GM18861 (cell line): ENCODE data around the gene PNMA6E.

ENCODE experiments used
- ATAC-seq: cut with Tn5 transposase; IDR thresholded peaks from one replicate; pipeline ENCODE4 v1.9.1; 2021; ENCODE audit not compliant: unreplicated experiment

The PNMA6E gene

GRCh38 chrX:153438532-153438931, 37.4 kb upstream of the PNMA6E start:
- ATAC-seq = no peak

- ATAC-seq = no peak
Observed at GRCh38 chrX:153435845-153436244, 34.7 kb upstream of the PNMA6E start.

DNA sequence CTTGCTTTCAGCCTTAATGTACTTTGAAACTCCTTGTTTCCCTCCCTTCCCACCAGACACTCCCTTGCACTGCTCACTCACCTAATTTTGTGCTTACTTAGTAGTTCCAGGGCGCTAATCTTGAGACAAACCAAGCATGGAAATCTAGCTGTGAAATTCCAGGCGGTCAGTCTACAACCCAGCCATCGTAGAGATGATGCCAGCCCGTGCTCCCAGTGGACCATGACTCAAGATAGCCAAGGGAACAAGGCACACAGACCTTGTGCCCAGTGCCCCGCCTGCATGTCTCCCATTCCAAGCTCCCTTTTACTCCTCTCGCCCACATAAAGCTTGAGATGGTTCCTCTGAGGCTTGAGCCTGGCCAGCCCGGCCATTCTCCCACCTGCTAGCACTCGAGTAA, 33.7 kb upstream of the PNMA6E start:
- ATAC-seq = no peak

DNA sequence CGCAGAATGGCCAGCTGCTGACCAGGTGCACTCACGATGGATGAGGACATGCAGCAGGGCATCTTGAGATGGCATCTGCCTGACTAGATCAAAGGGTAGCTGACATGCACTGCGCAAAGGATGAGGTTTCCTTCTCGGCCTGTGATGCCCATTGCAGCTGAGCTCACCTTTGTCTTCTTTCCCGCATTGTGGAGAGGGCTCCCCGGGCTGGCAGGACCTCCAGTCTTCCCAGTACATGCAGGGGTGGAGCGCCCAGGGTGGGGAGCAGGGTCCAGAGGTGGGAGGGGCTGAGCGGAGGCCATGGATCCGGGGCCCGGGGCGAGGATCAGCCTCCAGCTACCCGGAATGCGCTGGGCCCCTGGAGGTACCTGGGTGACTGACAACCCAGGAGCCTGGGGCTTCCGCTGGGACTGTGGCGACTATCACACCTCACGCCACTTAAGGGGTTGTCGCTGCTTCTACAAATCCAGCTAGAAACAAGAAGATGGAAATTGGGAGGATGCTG, 32.7 kb upstream of the PNMA6E start:
- no peak for ATAC-seq

DNA sequence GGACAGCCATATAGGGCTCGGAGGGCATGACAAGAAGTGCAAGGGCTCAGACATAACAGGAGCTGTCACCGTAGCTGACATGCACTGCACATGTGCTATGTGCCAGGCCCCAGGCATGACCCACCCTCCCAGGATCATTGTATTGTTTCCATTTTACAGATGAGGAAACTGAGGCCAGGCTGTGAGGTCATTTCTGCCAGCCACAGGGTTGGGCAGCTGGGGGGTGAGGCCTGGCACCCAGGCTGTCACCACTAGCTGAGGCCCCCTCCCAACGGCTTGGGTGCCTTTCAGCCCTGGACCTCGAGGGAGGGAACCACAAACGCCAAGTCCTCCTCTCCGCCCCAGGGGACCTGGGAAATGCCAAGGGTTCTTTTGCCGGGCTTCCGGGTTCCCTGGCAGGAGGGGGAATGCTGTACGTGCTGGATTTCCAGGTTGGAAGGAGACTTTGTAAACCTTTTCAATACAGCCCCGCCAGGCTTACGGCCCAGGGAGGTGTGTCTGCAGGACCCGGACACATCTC, 32.1 kb upstream of the PNMA6E start:
- ATAC-seq = no peak

DNA sequence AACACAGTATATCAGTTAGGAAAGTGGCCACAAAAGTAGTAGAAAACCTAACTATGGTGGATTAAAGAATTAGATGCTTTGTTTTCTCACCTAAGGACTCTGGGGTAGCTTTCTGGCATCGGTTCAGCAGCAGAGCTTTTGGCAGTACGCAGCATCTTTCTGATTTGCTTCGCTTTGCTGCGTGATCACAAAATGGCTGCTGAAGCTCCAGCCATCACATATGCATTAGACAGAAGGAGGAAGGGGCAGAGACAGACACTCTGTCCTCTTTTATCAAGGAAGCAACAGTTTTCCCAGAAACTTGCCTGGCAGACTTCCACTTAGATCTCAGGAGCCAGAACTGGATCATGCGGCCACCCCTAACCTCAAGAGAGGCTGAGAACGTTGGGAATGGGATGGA, 29.6 kb upstream of the PNMA6E start:
- no peak for ATAC-seq

DNA sequence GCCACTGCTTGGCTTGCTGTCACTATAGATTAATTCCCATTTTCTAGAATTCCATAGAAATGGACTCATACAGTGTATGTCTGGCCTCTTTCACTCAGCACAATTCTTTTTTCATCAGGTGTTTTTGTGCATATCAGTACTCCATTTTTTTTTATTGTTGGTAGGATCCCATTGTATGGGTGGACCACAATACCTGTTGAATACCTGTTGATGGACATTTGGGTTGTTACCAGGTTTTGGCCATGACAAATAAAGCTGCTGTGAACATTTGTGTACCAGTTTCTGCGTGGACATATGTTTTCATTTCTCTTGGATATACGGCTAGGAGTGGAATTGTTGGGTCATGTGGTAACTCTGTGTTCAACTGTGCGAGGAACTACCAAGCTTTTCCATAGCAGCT, 25.1 kb upstream of the PNMA6E start:
- no peak for ATAC-seq

DNA sequence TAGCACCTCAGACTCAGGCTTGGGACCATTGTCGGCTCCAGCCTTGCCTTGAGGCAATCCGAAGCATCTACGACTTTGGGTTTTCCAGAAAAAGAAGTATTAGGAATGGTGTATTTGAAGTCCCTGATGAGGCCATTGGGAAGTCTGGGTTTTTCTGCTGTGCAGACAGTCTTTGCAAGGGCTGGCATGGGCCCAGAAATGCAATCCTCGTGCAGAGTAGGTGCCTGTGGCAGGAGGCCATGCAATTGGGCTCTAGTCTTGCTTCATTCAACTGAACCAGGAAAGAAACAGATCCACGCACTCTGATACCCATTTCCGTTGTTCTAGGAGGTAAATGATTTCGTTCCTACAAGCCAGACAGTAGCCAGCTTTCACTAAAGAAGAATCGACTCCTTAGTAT, 22.5 kb upstream of the PNMA6E start:
- no peak for ATAC-seq

- ATAC-seq = no peak
Observed at GRCh38 chrX:153421856-153422255, 20.7 kb upstream of the PNMA6E start.

DNA sequence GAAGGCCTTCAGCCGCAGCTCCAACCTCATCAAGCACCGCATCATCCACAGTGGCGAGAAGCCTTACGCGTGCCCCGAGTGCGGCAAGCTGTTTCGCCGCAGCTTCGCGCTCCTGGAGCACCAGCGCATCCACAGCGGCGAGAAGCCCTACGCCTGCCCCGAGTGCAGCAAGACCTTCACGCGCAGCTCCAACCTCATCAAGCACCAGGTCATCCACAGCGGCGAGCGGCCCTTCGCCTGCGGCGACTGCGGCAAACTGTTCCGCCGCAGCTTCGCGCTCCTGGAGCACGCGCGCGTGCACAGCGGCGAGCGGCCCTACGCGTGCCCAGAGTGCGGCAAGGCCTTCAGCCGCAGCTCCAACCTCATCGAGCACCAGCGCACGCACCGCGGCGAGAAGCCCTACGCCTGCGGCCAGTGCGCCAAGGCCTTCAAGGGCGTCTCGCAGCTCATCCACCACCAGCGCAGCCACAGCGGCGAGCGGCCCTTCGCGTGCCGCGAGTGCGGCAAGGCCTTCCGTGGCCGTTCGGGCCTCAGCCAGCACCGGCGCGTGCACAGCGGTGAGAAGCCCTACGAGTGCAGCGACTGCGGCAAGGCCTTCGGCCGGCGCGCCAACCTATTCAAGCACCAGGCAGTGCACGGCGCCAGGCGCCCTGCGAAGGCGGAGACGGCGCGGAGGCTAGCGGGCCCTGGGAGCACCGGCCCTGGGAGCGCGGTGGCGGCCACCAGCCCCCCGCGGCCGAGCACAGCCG, 19.9 kb upstream of the PNMA6E start:
- no peak for ATAC-seq

DNA sequence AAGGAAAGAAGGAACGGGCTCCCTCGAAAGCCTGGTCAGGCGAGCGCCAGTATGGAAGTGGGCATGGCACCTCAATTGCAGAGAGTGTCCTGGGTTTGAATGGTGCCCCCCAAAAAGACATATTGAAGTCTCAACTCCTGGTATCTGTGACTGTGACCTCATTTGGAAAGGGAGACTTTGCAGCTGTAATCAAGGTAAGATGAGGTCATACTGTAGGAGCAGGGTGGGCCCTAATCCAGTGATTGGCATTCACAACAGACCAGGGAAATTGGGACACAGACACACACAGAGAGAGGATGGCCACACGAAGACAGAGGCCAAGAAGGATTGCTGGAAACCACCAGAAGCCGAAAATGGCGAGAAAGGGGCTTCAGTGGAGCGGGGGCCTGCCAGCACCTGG, 16.5 kb upstream of the PNMA6E start:
- ATAC-seq = no peak

GRCh38 chrX:153416781-153417450, 15.8 kb upstream of the PNMA6E start:
- no peak for ATAC-seq

GRCh38 chrX:153414856-153415510, 13.8 kb upstream of the PNMA6E start:
- ATAC-seq = no peak

DNA sequence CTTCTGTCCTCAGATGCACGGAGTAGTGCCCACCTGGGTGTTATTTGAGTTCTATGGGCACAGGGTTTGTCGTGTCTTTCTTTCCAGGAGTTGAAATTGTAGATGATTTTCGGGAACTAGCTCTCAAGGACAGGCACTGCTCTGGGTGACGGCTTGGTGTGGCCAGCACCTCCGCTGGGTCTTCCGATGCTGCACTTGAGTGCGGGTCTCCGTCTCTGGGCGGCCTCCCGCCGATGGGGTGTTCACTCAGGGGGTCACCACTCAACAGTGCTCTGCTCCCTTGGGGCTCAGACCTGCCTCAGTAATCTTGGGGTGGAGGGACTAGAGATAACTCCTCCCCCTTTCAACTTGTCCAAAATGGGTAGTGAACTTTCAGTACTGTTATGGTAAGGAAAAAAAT, 12.6 kb upstream of the PNMA6E start:
- no peak for ATAC-seq

DNA sequence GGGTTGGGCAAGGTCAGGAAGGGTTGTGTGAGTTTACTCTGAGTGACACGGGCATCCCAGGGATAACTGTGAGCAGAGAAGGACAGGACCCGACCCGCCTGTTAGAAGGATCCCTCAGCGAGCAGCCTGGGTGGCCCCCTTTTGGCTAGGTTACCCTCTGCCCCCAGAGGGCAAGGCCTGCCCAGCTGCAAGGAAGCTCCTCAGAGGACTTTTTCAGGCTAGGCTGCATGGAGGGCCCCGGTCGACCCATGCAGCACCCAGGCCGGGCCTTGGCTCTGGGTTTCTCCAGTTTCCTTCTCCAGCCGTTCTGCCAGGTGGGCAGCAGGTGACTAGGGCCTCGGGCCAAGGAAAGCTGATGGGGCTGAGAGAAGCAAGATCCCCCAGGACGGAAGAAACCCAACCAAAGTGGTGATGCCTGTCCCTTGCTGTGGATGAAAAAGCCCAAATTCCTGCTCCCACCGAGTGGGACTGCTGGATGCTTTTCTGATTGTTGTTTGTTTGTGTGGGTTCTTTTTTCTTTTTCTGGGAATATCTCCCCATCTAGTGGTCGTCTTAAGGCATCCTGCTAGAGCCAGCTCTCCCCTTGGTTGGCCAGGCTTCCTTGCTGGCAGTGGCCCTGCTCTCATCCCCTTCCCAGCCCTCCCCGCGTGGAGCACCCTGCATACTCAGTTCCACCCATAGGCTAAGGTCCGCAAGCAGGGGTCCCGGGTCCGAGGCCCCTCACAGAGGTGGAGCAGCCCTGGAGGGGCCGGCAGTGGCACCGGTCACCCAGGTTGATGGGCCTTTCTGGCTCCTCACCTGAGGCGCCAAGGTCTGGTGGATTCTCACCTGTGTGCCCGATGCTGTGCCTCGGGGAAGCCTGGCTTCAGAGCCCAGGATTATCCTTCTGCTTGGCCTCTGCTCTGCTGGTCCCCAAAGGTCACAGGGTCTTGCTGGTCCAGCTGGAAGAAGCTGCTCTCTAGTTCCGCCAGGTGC, 11.9 kb upstream of the PNMA6E start:
- no peak for ATAC-seq

DNA sequence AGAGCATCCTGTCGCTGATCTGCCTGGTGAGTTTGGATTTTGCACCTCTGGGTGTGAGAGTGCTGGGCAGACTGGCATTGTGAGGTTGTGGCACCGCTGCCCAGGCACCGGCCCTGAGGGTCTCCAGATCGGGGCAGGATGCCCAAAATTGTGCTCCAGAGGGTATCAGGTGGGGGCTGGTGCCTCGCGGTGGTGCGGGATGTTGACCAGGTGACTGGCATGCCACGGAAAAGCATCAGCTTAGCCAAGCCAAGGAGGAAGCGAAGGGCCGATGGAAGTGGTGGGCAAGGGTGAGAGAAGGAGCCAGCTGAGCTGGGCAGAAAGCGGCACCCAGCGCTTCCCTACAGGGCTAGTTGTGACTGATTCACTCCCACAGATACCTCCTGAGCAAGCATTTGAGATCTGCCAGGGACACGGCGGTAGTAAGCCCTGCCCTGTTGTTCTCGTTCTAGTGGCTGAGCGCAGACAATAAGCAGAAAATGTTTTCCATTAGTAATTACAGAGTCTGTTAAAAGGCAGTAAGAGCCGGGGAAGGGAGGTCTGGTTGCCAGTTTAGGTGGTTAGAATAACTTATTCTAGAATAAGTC, 10.9 kb upstream of the PNMA6E start:
- no peak for ATAC-seq

GRCh38 chrX:153411255-153411987, 10.3 kb upstream of the PNMA6E start, which contains the start of gene ZFP92:
Gene ZFP92 (plus strand): TSS chrX:153411472. CDS start chrX:153418323, 6,851 bp downstream.
- ATAC-seq = no peak

GRCh38 chrX:153410888-153411254, 9.7 kb upstream of the PNMA6E start:
- ATAC-seq = no peak

- ATAC-seq = no peak
Observed at GRCh38 chrX:153410373-153410772, 9.2 kb upstream of the PNMA6E start.
